Measurements from ENCODE around the gene FAM217A.

The FAM217A gene

DNA sequence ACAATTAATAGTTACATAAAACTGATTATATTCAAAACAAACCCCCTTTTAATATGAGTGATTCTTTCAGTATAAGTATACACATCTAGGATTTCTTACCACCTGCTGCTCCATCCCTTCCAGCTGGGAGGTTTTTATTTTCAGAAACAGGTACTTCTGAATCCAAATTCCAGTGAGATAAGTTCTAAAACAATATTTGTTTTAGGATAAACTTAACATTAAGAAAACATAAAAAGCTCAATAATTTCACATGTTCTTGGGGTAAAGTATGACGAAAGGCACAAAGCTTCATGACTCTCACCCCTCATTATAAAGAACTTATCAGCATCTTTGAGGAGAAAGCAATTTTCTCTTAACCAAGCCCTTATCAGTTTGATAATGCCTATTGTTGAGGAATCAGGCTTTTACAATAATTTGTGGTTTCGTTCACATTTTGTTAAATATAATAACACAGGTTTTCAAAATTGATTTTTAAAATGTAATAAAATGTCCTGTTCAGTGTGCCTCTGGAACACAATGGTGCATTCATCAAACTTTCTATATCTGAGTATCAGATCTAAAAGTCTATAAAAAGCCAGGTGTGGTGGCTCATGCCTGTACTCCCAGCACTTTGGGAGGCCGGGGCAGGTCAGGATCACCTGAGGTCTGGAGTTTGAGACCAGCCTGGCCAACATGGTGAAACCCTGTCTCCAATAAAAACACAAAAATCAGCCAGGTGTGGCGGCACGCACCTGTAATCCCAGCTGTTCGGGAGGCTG is 4.3 kb downstream of the FAM217A start:
- TF ChIP-seq, protein P1, sequence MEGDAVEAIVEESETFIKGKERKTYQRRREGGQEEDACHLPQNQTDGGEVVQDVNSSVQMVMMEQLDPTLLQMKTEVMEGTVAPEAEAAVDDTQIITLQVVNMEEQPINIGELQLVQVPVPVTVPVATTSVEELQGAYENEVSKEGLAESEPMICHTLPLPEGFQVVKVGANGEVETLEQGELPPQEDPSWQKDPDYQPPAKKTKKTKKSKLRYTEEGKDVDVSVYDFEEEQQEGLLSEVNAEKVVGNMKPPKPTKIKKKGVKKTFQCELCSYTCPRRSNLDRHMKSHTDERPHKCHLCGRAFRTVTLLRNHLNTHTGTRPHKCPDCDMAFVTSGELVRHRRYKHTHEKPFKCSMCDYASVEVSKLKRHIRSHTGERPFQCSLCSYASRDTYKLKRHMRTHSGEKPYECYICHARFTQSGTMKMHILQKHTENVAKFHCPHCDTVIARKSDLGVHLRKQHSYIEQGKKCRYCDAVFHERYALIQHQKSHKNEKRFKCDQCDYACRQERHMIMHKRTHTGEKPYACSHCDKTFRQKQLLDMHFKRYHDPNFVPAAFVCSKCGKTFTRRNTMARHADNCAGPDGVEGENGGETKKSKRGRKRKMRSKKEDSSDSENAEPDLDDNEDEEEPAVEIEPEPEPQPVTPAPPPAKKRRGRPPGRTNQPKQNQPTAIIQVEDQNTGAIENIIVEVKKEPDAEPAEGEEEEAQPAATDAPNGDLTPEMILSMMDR (IDR thresholded peaks at IDR 0.05; ENCODE audit: insufficient read depth, low read length): no peak
- no peak for TF ChIP-seq GABPA (IDR thresholded peaks at IDR 0.05; ENCODE audit: low read depth)
- TF ChIP-seq, protein P2, sequence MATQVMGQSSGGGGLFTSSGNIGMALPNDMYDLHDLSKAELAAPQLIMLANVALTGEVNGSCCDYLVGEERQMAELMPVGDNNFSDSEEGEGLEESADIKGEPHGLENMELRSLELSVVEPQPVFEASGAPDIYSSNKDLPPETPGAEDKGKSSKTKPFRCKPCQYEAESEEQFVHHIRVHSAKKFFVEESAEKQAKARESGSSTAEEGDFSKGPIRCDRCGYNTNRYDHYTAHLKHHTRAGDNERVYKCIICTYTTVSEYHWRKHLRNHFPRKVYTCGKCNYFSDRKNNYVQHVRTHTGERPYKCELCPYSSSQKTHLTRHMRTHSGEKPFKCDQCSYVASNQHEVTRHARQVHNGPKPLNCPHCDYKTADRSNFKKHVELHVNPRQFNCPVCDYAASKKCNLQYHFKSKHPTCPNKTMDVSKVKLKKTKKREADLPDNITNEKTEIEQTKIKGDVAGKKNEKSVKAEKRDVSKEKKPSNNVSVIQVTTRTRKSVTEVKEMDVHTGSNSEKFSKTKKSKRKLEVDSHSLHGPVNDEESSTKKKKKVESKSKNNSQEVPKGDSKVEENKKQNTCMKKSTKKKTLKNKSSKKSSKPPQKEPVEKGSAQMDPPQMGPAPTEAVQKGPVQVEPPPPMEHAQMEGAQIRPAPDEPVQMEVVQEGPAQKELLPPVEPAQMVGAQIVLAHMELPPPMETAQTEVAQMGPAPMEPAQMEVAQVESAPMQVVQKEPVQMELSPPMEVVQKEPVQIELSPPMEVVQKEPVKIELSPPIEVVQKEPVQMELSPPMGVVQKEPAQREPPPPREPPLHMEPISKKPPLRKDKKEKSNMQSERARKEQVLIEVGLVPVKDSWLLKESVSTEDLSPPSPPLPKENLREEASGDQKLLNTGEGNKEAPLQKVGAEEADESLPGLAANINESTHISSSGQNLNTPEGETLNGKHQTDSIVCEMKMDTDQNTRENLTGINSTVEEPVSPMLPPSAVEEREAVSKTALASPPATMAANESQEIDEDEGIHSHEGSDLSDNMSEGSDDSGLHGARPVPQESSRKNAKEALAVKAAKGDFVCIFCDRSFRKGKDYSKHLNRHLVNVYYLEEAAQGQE (IDR thresholded peaks at IDR 0.05; ENCODE audit: insufficient replicate concordance, low read depth): no peak
- no peak for TF ChIP-seq POLR2AphosphoS5 (IDR thresholded peaks at IDR 0.05; ENCODE audit: low read depth)
- TF ChIP-seq SPI1 (IDR thresholded peaks at IDR 0.05; ENCODE audit: borderline replicate concordance, low read depth): no peak
- no peak for DNase-seq (ENCODE audit: low read depth in 1 of 2, low spot score in 1 of 2)
- Histone ChIP-seq H3K4me3 (replicated peaks; ENCODE audit: insufficient read depth, low read length) (no peak overlapping the region), H3K27me3 (ENCODE audit: insufficient read depth, poor library complexity, severe bottlenecking) (no peaks in the 10 kb centered on the region), H3K27ac (replicated peaks) (no peak overlapping the region)

DNA sequence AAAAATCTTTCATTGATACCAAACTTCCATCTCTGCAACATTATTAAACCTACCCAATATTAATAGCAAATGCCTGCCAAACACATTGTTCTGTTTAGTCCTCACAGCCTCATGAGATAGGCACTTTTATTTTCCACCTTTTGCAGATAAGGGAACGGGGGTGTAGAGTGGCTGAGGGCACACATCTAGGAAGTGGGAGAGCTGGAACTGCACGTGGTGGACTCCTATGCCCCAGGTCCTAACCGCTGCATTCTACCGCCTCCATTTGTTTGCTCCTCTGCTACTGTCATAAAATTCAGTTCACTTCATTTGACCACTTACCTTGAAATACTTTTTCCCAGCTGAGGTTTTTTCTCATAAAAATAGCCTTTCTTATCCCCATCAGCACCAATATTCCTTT is 7.6 kb downstream of the FAM217A start:
- TF ChIP-seq GABPA (IDR thresholded peaks at IDR 0.05; ENCODE audit: low read depth) (no peak), SPI1 (IDR thresholded peaks at IDR 0.05; ENCODE audit: borderline replicate concordance, low read depth) (no peak), POLR2AphosphoS5 (IDR thresholded peaks at IDR 0.05; ENCODE audit: low read depth) (no peak)
- TF ChIP-seq, protein P1 (IDR thresholded peaks at IDR 0.05; ENCODE audit: insufficient read depth, low read length): no peak
- TF ChIP-seq, protein P2 (IDR thresholded peaks at IDR 0.05; ENCODE audit: insufficient replicate concordance, low read depth): no peak
- DNase-seq (ENCODE audit: low read depth in 1 of 2, low spot score in 1 of 2): no peak
- H3K27me3 ChIP-seq (ENCODE audit: insufficient read depth, poor library complexity, severe bottlenecking): no peaks in the 10 kb centered on the region

DNA sequence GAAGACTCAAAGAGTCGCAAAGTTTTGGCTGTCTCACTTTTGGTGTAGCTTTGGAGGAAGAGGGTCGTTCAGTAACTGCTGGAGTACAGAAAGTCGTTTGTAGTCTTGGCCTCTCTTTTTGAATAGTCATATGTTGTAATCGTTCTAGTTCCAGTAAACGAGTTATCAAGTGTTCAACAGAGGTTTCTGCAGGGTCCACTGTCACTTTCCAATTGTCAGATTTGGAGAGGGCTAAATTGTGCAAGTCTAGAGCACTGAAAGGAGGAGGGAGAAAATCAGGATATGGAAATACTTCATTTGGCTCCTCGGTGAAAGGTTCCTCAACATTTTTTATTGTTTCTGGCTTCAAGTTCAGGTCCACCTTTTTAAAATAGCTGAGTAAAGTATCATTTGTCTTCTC is 9.7 kb downstream of the FAM217A start:
- Histone ChIP-seq H3K4me3 (replicated peaks; ENCODE audit: insufficient read depth, low read length) (no peak overlapping the region), H3K27me3 (ENCODE audit: insufficient read depth, poor library complexity, severe bottlenecking) (no peaks in the 10 kb centered on the region), H3K27ac (replicated peaks) (no peak overlapping the region)
- TF ChIP-seq SPI1 (IDR thresholded peaks at IDR 0.05; ENCODE audit: borderline replicate concordance, low read depth) (no peak), GABPA (IDR thresholded peaks at IDR 0.05; ENCODE audit: low read depth) (no peak), POLR2AphosphoS5 (IDR thresholded peaks at IDR 0.05; ENCODE audit: low read depth) (no peak)
- TF ChIP-seq, protein P2 (IDR thresholded peaks at IDR 0.05; ENCODE audit: insufficient replicate concordance, low read depth): no peak
- TF ChIP-seq, protein P1 (IDR thresholded peaks at IDR 0.05; ENCODE audit: insufficient read depth, low read length): no peak
- DNase-seq (ENCODE audit: low read depth in 1 of 2, low spot score in 1 of 2): no peak

More for the DNA sequence above, 7.6 kb downstream of the FAM217A start:
- H3K4me3 ChIP-seq (replicated peaks; ENCODE audit: insufficient read depth, low read length): no peak overlapping the region
- no peak overlapping the region for H3K27ac ChIP-seq (replicated peaks)

Measured in HL-60 (cell line).